Neural cell (in vitro differentiated cells): ENCODE data around the gene EPHA4.

Source experiments
- CTCF ChIP-seq: fragments of 450-650 bp; IDR thresholded peaks from 2 replicates; pipeline ENCODE4 v1.5.1; 2014; ENCODE audit warnings: antibody characterized with exemption, mild to moderate bottlenecking, moderate library complexity; ENCODE audit not compliant: poor library complexity, severe bottlenecking
- RAD21 ChIP-seq: fragments of 450-650 bp; conservative IDR thresholded peaks from 2 replicates; pipeline ENCODE4 v1.6.1; 2014; ENCODE audit warnings: antibody characterized with exemption, mild to moderate bottlenecking, moderate library complexity
- REST ChIP-seq: IDR thresholded peaks from 2 replicates; pipeline ENCODE4 v1.6.1; 2012; ENCODE audit warnings: borderline replicate concordance
- TAF1 ChIP-seq: IDR thresholded peaks from 2 replicates; pipeline ENCODE4 v1.6.1; 2012; ENCODE audit warnings: low read depth

GRCh38 chr2:221546505-221547225 is 25.4 kb downstream of the EPHA4 start:
- no peak for TF ChIP-seq CTCF
- no peak for TF ChIP-seq REST
- TF ChIP-seq RAD21, result no peak
- TF ChIP-seq TAF1, result no peak
